K562 (cell line): Measurements from ENCODE around the gene KRT33A.

Source experiments
- ARID2 ChIP-seq: fragments of 450-650 bp; IDR thresholded peaks from 2 replicates; pipeline ENCODE4 v1.6.1; 2017; ENCODE audit warnings: antibody characterized with exemption, mild to moderate bottlenecking
- CTCF ChIP-seq, 3 experiments: IDR thresholded peaks in 2 of 3; conservative IDR thresholded peaks in 1 of 3; 2 replicates each; pipeline ENCODE4 v1.5.1; 2011 to 2012; ENCODE audit warnings: low read length in 3 of 3, mild to moderate bottlenecking in 3 of 3, control low read depth in 2 of 3, improper control_type of control experiment in 1 of 3, inconsistent platforms in 1 of 3, low read depth in 1 of 3, mixed read lengths in 1 of 3, moderate library complexity in 1 of 3; ENCODE audit not compliant: insufficient read depth in 2 of 3
- GMEB1 ChIP-seq: fragments of 250-450 bp; sonication (Bioruptor Pico); IDR thresholded peaks from 2 replicates; pipeline ENCODE4 v1.4.0; 2020; ENCODE audit warnings: mild to moderate bottlenecking
- HNRNPH1 ChIP-seq: fragments of 200-400 bp; formaldehyde crosslinking; optimal IDR thresholded peaks from 2 replicates; pipeline ENCODE3; 2017; ENCODE audit warnings: low read depth, mild to moderate bottlenecking, low read length, moderate library complexity
- KAT7 ChIP-seq: sonication (generic); formaldehyde crosslinking; IDR thresholded peaks from 2 replicates; pipeline ENCODE4 v1.8.0; 2022; ENCODE audit warnings: missing genetic modification reagents, mild to moderate bottlenecking, borderline replicate concordance
- KDM1A ChIP-seq, 2 experiments: fragments of 450-650 bp; IDR thresholded peaks; 2 replicates each; pipeline ENCODE4 v1.6.1; 2016; ENCODE audit warnings: mild to moderate bottlenecking in 2 of 2
- MTA2 ChIP-seq: fragments of 450-650 bp; IDR thresholded peaks from 2 replicates; pipeline ENCODE4 v1.6.1; 2016; ENCODE audit warnings: low read depth
- MXI1 ChIP-seq: IDR thresholded peaks from 2 replicates; pipeline ENCODE4 v1.6.1; 2011; ENCODE audit warnings: low read depth, mild to moderate bottlenecking, improper control_type of control experiment, low read length
- POLR2AphosphoS5 ChIP-seq: IDR thresholded peaks from 2 replicates; pipeline ENCODE4 v1.6.1; 2011; ENCODE audit warnings: mild to moderate bottlenecking, low read depth, low read length, moderate library complexity; ENCODE audit not compliant: control insufficient read depth, insufficient read depth
- RBM25 ChIP-seq: fragments of 200-400 bp; formaldehyde crosslinking; IDR thresholded peaks from 2 replicates; pipeline ENCODE4 v1.6.1; 2018; ENCODE audit warnings: low read length, low read depth, moderate library complexity; ENCODE audit not compliant: severe bottlenecking
- RFX5 ChIP-seq: IDR thresholded peaks from 2 replicates; pipeline ENCODE4 v1.6.1; 2011; ENCODE audit warnings: low read depth, mild to moderate bottlenecking, improper control_type of control experiment, low read length
- USF2 ChIP-seq: sonication (generic); formaldehyde crosslinking; IDR thresholded peaks from 2 replicates; pipeline ENCODE4 v1.5.0; 2020; ENCODE audit warnings: missing genetic modification reagents
- ZFX ChIP-seq: sonication (generic); formaldehyde crosslinking; IDR thresholded peaks from 2 replicates; pipeline ENCODE4 v1.8.0; 2022; ENCODE audit warnings: mild to moderate bottlenecking, missing genetic modification reagents, moderate library complexity

- no peak for TF ChIP-seq CTCF (IDR thresholded peaks at IDR 0.05 in 2 of 3, conservative IDR thresholded peaks at IDR 0.05 in 1 of 3; ENCODE audit: insufficient read depth in 2 of 3, low read depth in 1 of 3, low read length in 3 of 3)
- TF ChIP-seq RBM25, result no peak
- TF ChIP-seq GMEB1 (CRISPR knock-in tag), result no peak
- TF ChIP-seq RFX5, result no peak
- TF ChIP-seq MTA2, result no peak
- no peak for TF ChIP-seq KDM1A (IDR thresholded peaks at IDR 0.05)
- TF ChIP-seq MXI1, result no peak
- no peak for TF ChIP-seq HNRNPH1
- no peak for TF ChIP-seq USF2 (CRISPR knock-in tag)
- TF ChIP-seq ZFX (CRISPR knock-in tag), result no peak
- TF ChIP-seq KAT7 (CRISPR knock-in tag), result no peak
- TF ChIP-seq POLR2AphosphoS5, result no peak
- no peak for TF ChIP-seq ARID2
Observed at GRCh38 chr17:41390411-41390938, 39.8 kb upstream of the KRT33A start.
